ENCODE measurements around the gene APBB1.

- no peak for TF ChIP-seq EP300 (conservative IDR thresholded peaks at IDR 0.05; ENCODE audit: poor library complexity, severe bottlenecking)
- no peak for TF ChIP-seq CTCF (IDR thresholded peaks at IDR 0.05; ENCODE audit: poor library complexity, severe bottlenecking)
- TF ChIP-seq RAD21 (conservative IDR thresholded peaks at IDR 0.05): no peak
- TF ChIP-seq POLR2AphosphoS5 (IDR thresholded peaks at IDR 0.05): no peak
These were observed 47.1 kb downstream of the APBB1 start for GRCh38 chr11:6371825-6372224.

Measured in neural cell (in vitro differentiated cells).